Measurements from ENCODE around the gene USH1G. TPM values are rescaled to one million over a fixed set of nuclear protein-coding genes. Genes with fewer than 3 reads are reported as not detected.
"Not testable (repeated sequence)": the region's sequence is repeated elsewhere in the genome, so short reads cannot be mapped to it uniquely, and the experiment has no call there.

USH1G gene
- total RNA-seq, 2 experiments from 2014 or later, result not detected

- ATAC-seq (no peak), DNase-seq (no peak)
- Mint-ChIP-seq H3K4me3 (peak overlapping the region; percentile 88), H3K27ac (no peak overlapping the region), H3K9me3 (ENCODE audit: low read depth) (no peaks in the 10 kb centered on the region), H3K36me3 (ENCODE audit: low read depth) (no peaks in the 10 kb centered on the region), H3K27me3 (no peaks in the 10 kb centered on the region), H3K4me1 (peaks cover 22% of the 10 kb centered on the region)
- intact Hi-C loops (cut with DNase I, micrococcal nuclease), result loop anchor here in 1 of 2 experiments (2.0 to 5.0 kb wide), 6 partner anchors 163 to 1559 kb away; partner anchors contain the start of genes CDC42EP4, LLGL2, RPL38 and UNK
- CTCF ChIA-PET, result interaction anchor here (0.6 to 7.6 kb wide), 7 partner anchors 9 to 534 kb away, joined by 3 to 76 read pairs (median 4); partner anchors contain the start of gene GRIN2C
- POLR2A ChIA-PET, result no interaction called here
These were observed 51.5 kb downstream of the USH1G start for GRCh38 chr17:74871356-74872076.

- no peaks in the 10 kb centered on the region for H3K9me3 Mint-ChIP-seq (ENCODE audit: low read depth)
- ChIA-PET POLR2A (no interaction called here), CTCF (interaction anchor here (0.9 to 7.6 kb wide), 2 partner anchors 8 to 129 kb away, joined by 3 to 76 read pairs; partner anchors contain the start of gene GRIN2C)
- DNase-seq (no peak), ATAC-seq (no peak)
- H3K36me3 Mint-ChIP-seq (ENCODE audit: low read depth), result no peaks in the 10 kb centered on the region
- H3K4me1 Mint-ChIP-seq, result peaks cover 22% of the 10 kb centered on the region
- intact Hi-C loops (cut with DNase I, micrococcal nuclease), result loop anchor here in 1 of 2 experiments (5.0 kb wide), 3 partner anchors 668 to 1558 kb away; partner anchors contain the start of genes CDC42EP4, RPL38 and UNK
- no peak overlapping the region for H3K4me3 Mint-ChIP-seq
- H3K27ac Mint-ChIP-seq, result no peak overlapping the region
- no peaks in the 10 kb centered on the region for H3K27me3 Mint-ChIP-seq
These were observed 52.5 kb downstream of the USH1G start for GRCh38 chr17:74870512-74870911.

GRCh38 chr17:74870028-74870427 lies 53.0 kb downstream of the USH1G start:
- H3K27ac Mint-ChIP-seq; POLR2A ChIA-PET; H3K4me3 Mint-ChIP-seq; H3K9me3 Mint-ChIP-seq (ENCODE audit: low read depth); ATAC-seq; DNase-seq; H3K36me3 Mint-ChIP-seq (ENCODE audit: low read depth); H3K27me3 Mint-ChIP-seq: not testable (repeated sequence)
- CTCF ChIA-PET, result interaction anchor here (0.9 kb wide), 1 partner anchor 129 kb away, joined by 3 read pairs; no protein-coding TSS in a partner anchor
- peaks cover 18% of the 10 kb centered on the region for H3K4me1 Mint-ChIP-seq
- intact Hi-C loops (cut with DNase I, micrococcal nuclease), result loop anchor here in 1 of 2 experiments (5.0 kb wide), 3 partner anchors 668 to 1558 kb away; partner anchors contain the start of genes CDC42EP4, RPL38 and UNK

- Mint-ChIP-seq H3K9me3 (ENCODE audit: low read depth) (no peaks in the 10 kb centered on the region), H3K36me3 (ENCODE audit: low read depth) (no peaks in the 10 kb centered on the region), H3K27me3 (no peaks in the 10 kb centered on the region), H3K4me1 (peaks cover 14% of the 10 kb centered on the region), H3K4me3 (no peak overlapping the region), H3K27ac (no peak overlapping the region)
- CTCF ChIA-PET, result interaction anchor here (0.8 to 1.0 kb wide), 2 partner anchors 38 to 102 kb away, joined by 3 read pairs; no protein-coding TSS in a partner anchor
- POLR2A ChIA-PET, result no interaction called here
- DNase-seq (no peak), ATAC-seq (no peak)
- intact Hi-C loops (cut with DNase I, micrococcal nuclease), result no loop called here
These were observed 54.2 kb downstream of the USH1G start for GRCh38 chr17:74868908-74869255.

- ATAC-seq, result no peak
- DNase-seq, result no peak
- ChIA-PET CTCF (interaction anchor here (0.8 to 8.4 kb wide), 4 partner anchors 39 to 110 kb away, joined by 3 to 114 read pairs (median 3); no protein-coding TSS in a partner anchor), POLR2A (no interaction called here)
- Mint-ChIP-seq H3K27ac (no peak overlapping the region), H3K4me3 (no peak overlapping the region), H3K9me3 (ENCODE audit: low read depth) (no peaks in the 10 kb centered on the region), H3K4me1 (peaks cover 12% of the 10 kb centered on the region), H3K36me3 (ENCODE audit: low read depth) (no peaks in the 10 kb centered on the region), H3K27me3 (no peaks in the 10 kb centered on the region)
- intact Hi-C loops (cut with DNase I, micrococcal nuclease), result no loop called here
These were observed 54.7 kb downstream of the USH1G start for GRCh38 chr17:74868251-74868907.

GRCh38 chr17:74866198-74866835 lies 56.7 kb downstream of the USH1G start:
- Mint-ChIP-seq H3K27ac (no peak overlapping the region), H3K4me1 (peaks cover 6% of the 10 kb centered on the region), H3K9me3 (ENCODE audit: low read depth) (no peaks in the 10 kb centered on the region), H3K36me3 (ENCODE audit: low read depth) (no peaks in the 10 kb centered on the region), H3K4me3 (no peak overlapping the region), H3K27me3 (peaks cover 6% of the 10 kb centered on the region)
- no peak for DNase-seq
- no peak for ATAC-seq
- intact Hi-C loops (cut with DNase I, micrococcal nuclease), result no loop called here
- ChIA-PET CTCF (interaction anchor here (0.8 to 8.4 kb wide), 11 partner anchors 10 to 225 kb away, joined by 3 to 114 read pairs (median 6); no protein-coding TSS in a partner anchor), POLR2A (no interaction called here)

Other genes with a start within 250 kb of the USH1G start
- gene CD300LF, start 210.3 kb downstream of the USH1G start, total RNA-seq, result not detected
- gene RAB37, start 186.0 kb downstream of the USH1G start, total RNA-seq, result 1 to 10 TPM; 2.7 to 3.5 TPM
- gene NHERF1, start 174.6 kb downstream of the USH1G start, total RNA-seq, result 100 to 1,000 TPM; 115 to 170 TPM
- 10 to 100 TPM; 23.7 to 39.6 TPM for gene NAT9, start 146.9 kb downstream of the USH1G start, total RNA-seq
- not detected for gene GRIN2C, start 63.4 kb downstream of the USH1G start, total RNA-seq
- gene FDXR, start 50.3 kb downstream of the USH1G start, total RNA-seq, result 10 to 100 TPM; 19.1 to 21.3 TPM
- gene FADS6, start 29.6 kb downstream of the USH1G start, total RNA-seq, result not detected
- gene OTOP2, start 1.0 kb upstream of the USH1G start, total RNA-seq, result not detected
- not detected for gene OTOP3, start 12.6 kb upstream of the USH1G start, total RNA-seq
- gene HID1, start 49.5 kb upstream of the USH1G start, total RNA-seq, result 1 to 10 TPM; 1.6 TPM
- gene CDR2L, start 64.4 kb upstream of the USH1G start, total RNA-seq, result under 1 TPM; 0.89 to 0.91 TPM
- gene MRPL58, start 89.4 kb upstream of the USH1G start, total RNA-seq, result 10 to 100 TPM; 64.6 to 66.5 TPM
- gene ATP5PD, start 123.7 kb upstream of the USH1G start, total RNA-seq, result 100 to 1,000 TPM; 194 to 237 TPM
- gene KCTD2, start 124.0 kb upstream of the USH1G start, total RNA-seq, result 10 to 100 TPM; 15.3 to 16.7 TPM
- gene SLC16A5, start 164.7 kb upstream of the USH1G start, total RNA-seq, result 1 to 10 TPM; 6.0 to 6.5 TPM
- gene ARMC7, start 186.7 kb upstream of the USH1G start, total RNA-seq, result 1 to 10 TPM; 6.7 to 7.7 TPM
- 10 to 100 TPM; 51.7 to 61.5 TPM for gene NT5C, start 208.5 kb upstream of the USH1G start, total RNA-seq
- 100 to 1,000 TPM; 234 to 238 TPM for gene JPT1, start 231.3 kb upstream of the USH1G start, total RNA-seq